AG08395 (cell line): Measurements from ENCODE around the gene SIAH3.

Experiments
- DNase-seq: peaks from one replicate; pipeline ENCODE4 v3.0.0; 2012; ENCODE audit warnings: mixed read lengths, low spot score

The SIAH3 gene

GRCh38 chr13:45861322-45861721 lies 9.8 kb upstream of the SIAH3 start:
- no peak for DNase-seq

GRCh38 chr13:45860240-45860639 lies 8.7 kb upstream of the SIAH3 start:
- no peak for DNase-seq

- no peak for DNase-seq
Measured at GRCh38 chr13:45859705-45860104, 8.2 kb upstream of the SIAH3 start.

- DNase-seq: no peak
Measured at GRCh38 chr13:45852494-45852893, 941 bp upstream of the SIAH3 start.

GRCh38 chr13:45851956-45852355 lies 403 bp upstream of the SIAH3 start:
- DNase-seq: no peak

- no peak for DNase-seq
Measured at GRCh38 chr13:45850027-45850613, 1.4 kb downstream of the SIAH3 start.

- DNase-seq: no peak
Measured at GRCh38 chr13:45849408-45849807, 2.1 kb downstream of the SIAH3 start.

- no peak for DNase-seq
Measured at GRCh38 chr13:45847554-45848224, 3.9 kb downstream of the SIAH3 start.

GRCh38 chr13:45846681-45847080 lies 4.9 kb downstream of the SIAH3 start:
- no peak for DNase-seq

- no peak for DNase-seq
Measured at GRCh38 chr13:45838171-45838745, 13.3 kb downstream of the SIAH3 start.

- DNase-seq: no peak
Measured at GRCh38 chr13:45837111-45837510, 14.4 kb downstream of the SIAH3 start.

- no peak for DNase-seq
Measured at GRCh38 chr13:45834411-45834994, 17.1 kb downstream of the SIAH3 start.

- DNase-seq: peak; percentile 59
Measured at GRCh38 chr13:45833663-45834375, 17.7 kb downstream of the SIAH3 start.

GRCh38 chr13:45833242-45833641 lies 18.3 kb downstream of the SIAH3 start:
- DNase-seq: no peak

- no peak for DNase-seq
Measured at GRCh38 chr13:45831851-45832250, 19.7 kb downstream of the SIAH3 start.

- no peak for DNase-seq
Measured at GRCh38 chr13:45830121-45830520, 21.4 kb downstream of the SIAH3 start.

GRCh38 chr13:45828256-45828968 lies 23.1 kb downstream of the SIAH3 start:
- DNase-seq: no peak

- no peak for DNase-seq
Measured at GRCh38 chr13:45827318-45827717, 24.2 kb downstream of the SIAH3 start.

GRCh38 chr13:45826731-45827130 lies 24.8 kb downstream of the SIAH3 start:
- no peak for DNase-seq

GRCh38 chr13:45825387-45825650 lies 26.2 kb downstream of the SIAH3 start:
- DNase-seq: no peak

GRCh38 chr13:45823583-45823982 lies 28.0 kb downstream of the SIAH3 start:
- no peak for DNase-seq

GRCh38 chr13:45821811-45822210 lies 29.7 kb downstream of the SIAH3 start:
- no peak for DNase-seq
